ENCODE data around the gene SRRT. TPM values are rescaled to one million over a fixed set of nuclear protein-coding genes. Genes with fewer than 3 reads are reported as not detected.
"Not testable (repeated sequence)": the region's sequence is repeated elsewhere in the genome, so short reads cannot be mapped to it uniquely, and the experiment has no call there.

SRRT gene
- total RNA-seq, 1 experiment from 2014 or later, result 76.2 TPM

GRCh38 chr7:100929808-100930174 lies 54.9 kb downstream of the SRRT start:
- no peak for DNase-seq (ENCODE audit: low read depth in 1 of 2, low spot score in 2 of 2)
- Histone ChIP-seq H3K4me1 (replicated peaks) (no peaks in the 10 kb centered on the region), H3K4me3 (no peak overlapping the region), H3K27ac (no peak overlapping the region), H3K36me3 (no peaks in the 10 kb centered on the region), H3K27me3 (replicated peaks) (peaks cover 2% of the 10 kb centered on the region; the same call in 1 of the 2 replicates), H3K9me3 (replicated peaks) (peaks cover 5% of the 10 kb centered on the region; the same call in 1 of the 2 replicates)

GRCh38 chr7:100933734-100934133 lies 58.8 kb downstream of the SRRT start:
- H3K36me3 ChIP-seq, result no peaks in the 10 kb centered on the region
- H3K4me3 ChIP-seq, result no peak overlapping the region

GRCh38 chr7:100935381-100935780 lies 60.5 kb downstream of the SRRT start:
- not testable (repeated sequence) for H3K27ac ChIP-seq; H3K4me3 ChIP-seq; H3K4me1 ChIP-seq (replicated peaks); DNase-seq (ENCODE audit: low read depth in 1 of 2, low spot score in 2 of 2); H3K9me3 ChIP-seq (replicated peaks); H3K36me3 ChIP-seq
- H3K27me3 ChIP-seq (replicated peaks), result peaks cover 16% of the 10 kb centered on the region

More at GRCh38 chr7:100933734-100934133, 58.8 kb downstream of the SRRT start:
- Histone ChIP-seq H3K27me3 (replicated peaks) (peaks cover 14% of the 10 kb centered on the region), H3K4me1 (replicated peaks) (no peaks in the 10 kb centered on the region), H3K9me3 (replicated peaks) (peaks cover 5% of the 10 kb centered on the region; the same call in 1 of the 2 replicates), H3K27ac (no peak overlapping the region)
- DNase-seq (ENCODE audit: low read depth in 1 of 2, low spot score in 2 of 2), result no peak

- not testable (repeated sequence) for H3K4me3 ChIP-seq; H3K4me1 ChIP-seq (replicated peaks); H3K36me3 ChIP-seq; H3K27ac ChIP-seq; H3K9me3 ChIP-seq (replicated peaks); DNase-seq (ENCODE audit: low read depth in 1 of 2, low spot score in 2 of 2)
- H3K27me3 ChIP-seq (replicated peaks), result peaks cover 16% of the 10 kb centered on the region
Measured at GRCh38 chr7:100936167-100936566, 61.3 kb downstream of the SRRT start.

Other genes starting within 250 kb of the SRRT start
- not detected in 2 replicates for gene TFR2, start 233.6 kb upstream of the SRRT start, total RNA-seq (2014; rRNA removed; shearing (Covaris generic))
- not detected in 2 replicates for gene ACTL6B, start 218.7 kb upstream of the SRRT start, total RNA-seq (2014; rRNA removed; shearing (Covaris generic))
- gene GNB2, start 201.4 kb upstream of the SRRT start, total RNA-seq (2014; rRNA removed; shearing (Covaris generic)), result 63.4 and 70.6 TPM in 2 replicates
- 9.9 and 15.5 TPM in 2 replicates for gene GIGYF1, start 180.9 kb upstream of the SRRT start, total RNA-seq (2014; rRNA removed; shearing (Covaris generic))
- 56.0 and 72.0 TPM in 2 replicates for gene POP7, start 169.0 kb upstream of the SRRT start, total RNA-seq (2014; rRNA removed; shearing (Covaris generic))
- gene EPO, start 154.6 kb upstream of the SRRT start, total RNA-seq (2014; rRNA removed; shearing (Covaris generic)), result not detected in 2 replicates
- not detected in 2 replicates for gene ZAN, start 141.5 kb upstream of the SRRT start, total RNA-seq (2014; rRNA removed; shearing (Covaris generic))
- 39.8 and 49.0 TPM in 2 replicates for gene EPHB4, start 47.6 kb upstream of the SRRT start, total RNA-seq (2014; rRNA removed; shearing (Covaris generic))
- gene SLC12A9, start 22.4 kb upstream of the SRRT start, total RNA-seq (2014; rRNA removed; shearing (Covaris generic)), result 15.2 and 17.8 TPM in 2 replicates
- 88.0 and 95.9 TPM in 2 replicates for gene TRIP6, start 7.7 kb upstream of the SRRT start, total RNA-seq (2014; rRNA removed; shearing (Covaris generic))
- 3.1 and 3.7 TPM in 2 replicates for gene UFSP1, start 14.6 kb downstream of the SRRT start, total RNA-seq (2014; rRNA removed; shearing (Covaris generic))
- 0.16 TPM in 1 of 2 replicates, not detected in the other for gene ACHE, start 20.8 kb downstream of the SRRT start, total RNA-seq (2014; rRNA removed; shearing (Covaris generic))
- not detected in 2 replicates for gene MUC3A, start 74.4 kb downstream of the SRRT start, total RNA-seq (2014; rRNA removed; shearing (Covaris generic))
- gene MUC12, start 94.5 kb downstream of the SRRT start, total RNA-seq (2014; rRNA removed; shearing (Covaris generic)), result not detected in 2 replicates
- gene MUC17, start 145.0 kb downstream of the SRRT start, total RNA-seq (2014; rRNA removed; shearing (Covaris generic)), result not detected in 2 replicates
- 5.2 and 10.3 TPM in 2 replicates for gene TRIM56, start 210.4 kb downstream of the SRRT start, total RNA-seq (2014; rRNA removed; shearing (Covaris generic))

All from SJSA1 (cell line).